Nephron (organoid): ENCODE measurements around the gene CLEC1B.

Source experiments
- H3K27ac Mint-ChIP-seq, 3 experiments: 2 replicates each; pipeline ENCODE4 v1.8.0; 2020; ENCODE audit warnings: mixed read lengths in 3 of 3, mild to moderate bottlenecking in 2 of 3, moderate library complexity in 1 of 3
- H3K27me3 Mint-ChIP-seq: 2 replicates; pipeline ENCODE4 v1.8.0; 2021; ENCODE audit warnings: low read depth, mild to moderate bottlenecking, moderate library complexity, mixed read lengths
- H3K36me3 Mint-ChIP-seq: 2 replicates; pipeline ENCODE4 v1.8.0; 2020; ENCODE audit warnings: low read depth, mixed read lengths
- H3K4me1 Mint-ChIP-seq: 2 replicates; pipeline ENCODE4 v1.8.0; 2020; ENCODE audit warnings: mixed read lengths
- H3K4me3 Mint-ChIP-seq, 3 experiments: 2 replicates each; pipeline ENCODE4 v1.8.0; 2020; ENCODE audit warnings: mild to moderate bottlenecking in 3 of 3, mixed read lengths in 3 of 3, moderate library complexity in 2 of 3
- H3K9me3 Mint-ChIP-seq: 2 replicates; pipeline ENCODE4 v1.8.0; 2020; ENCODE audit warnings: mixed read lengths
- TF ChIP-seq, protein P1 (sequence below), 3 experiments: fragments of 200-600 bp; sonication (generic); IDR thresholded peaks; one replicate each; pipeline ENCODE4 v1.5.0; 2021; ENCODE audit warnings: antibody characterized with exemption in 3 of 3; ENCODE audit not compliant: unreplicated experiment in 3 of 3

CLEC1B gene

GRCh38 chr12:9951026-9951675 is 47.8 kb downstream of the CLEC1B start:
- Mint-ChIP-seq H3K4me3 (no peak overlapping the region), H3K36me3 (peaks cover 5% of the 10 kb centered on the region), H3K27me3 (no peaks in the 10 kb centered on the region), H3K27ac (no peak overlapping the region), H3K4me1 (no peaks in the 10 kb centered on the region), H3K9me3 (peaks cover 4% of the 10 kb centered on the region)
- TF ChIP-seq, protein P1, sequence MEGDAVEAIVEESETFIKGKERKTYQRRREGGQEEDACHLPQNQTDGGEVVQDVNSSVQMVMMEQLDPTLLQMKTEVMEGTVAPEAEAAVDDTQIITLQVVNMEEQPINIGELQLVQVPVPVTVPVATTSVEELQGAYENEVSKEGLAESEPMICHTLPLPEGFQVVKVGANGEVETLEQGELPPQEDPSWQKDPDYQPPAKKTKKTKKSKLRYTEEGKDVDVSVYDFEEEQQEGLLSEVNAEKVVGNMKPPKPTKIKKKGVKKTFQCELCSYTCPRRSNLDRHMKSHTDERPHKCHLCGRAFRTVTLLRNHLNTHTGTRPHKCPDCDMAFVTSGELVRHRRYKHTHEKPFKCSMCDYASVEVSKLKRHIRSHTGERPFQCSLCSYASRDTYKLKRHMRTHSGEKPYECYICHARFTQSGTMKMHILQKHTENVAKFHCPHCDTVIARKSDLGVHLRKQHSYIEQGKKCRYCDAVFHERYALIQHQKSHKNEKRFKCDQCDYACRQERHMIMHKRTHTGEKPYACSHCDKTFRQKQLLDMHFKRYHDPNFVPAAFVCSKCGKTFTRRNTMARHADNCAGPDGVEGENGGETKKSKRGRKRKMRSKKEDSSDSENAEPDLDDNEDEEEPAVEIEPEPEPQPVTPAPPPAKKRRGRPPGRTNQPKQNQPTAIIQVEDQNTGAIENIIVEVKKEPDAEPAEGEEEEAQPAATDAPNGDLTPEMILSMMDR (IDR thresholded peaks at IDR 0.05; ENCODE audit: unreplicated experiment in 3 of 3), result no peak

GRCh38 chr12:9948606-9949296 is 50.2 kb downstream of the CLEC1B start:
- Mint-ChIP-seq H3K27ac (no peak overlapping the region), H3K4me3 (no peak overlapping the region)
- TF ChIP-seq, protein P1 (IDR thresholded peaks at IDR 0.05; ENCODE audit: unreplicated experiment in 3 of 3), result no peak

DNA sequence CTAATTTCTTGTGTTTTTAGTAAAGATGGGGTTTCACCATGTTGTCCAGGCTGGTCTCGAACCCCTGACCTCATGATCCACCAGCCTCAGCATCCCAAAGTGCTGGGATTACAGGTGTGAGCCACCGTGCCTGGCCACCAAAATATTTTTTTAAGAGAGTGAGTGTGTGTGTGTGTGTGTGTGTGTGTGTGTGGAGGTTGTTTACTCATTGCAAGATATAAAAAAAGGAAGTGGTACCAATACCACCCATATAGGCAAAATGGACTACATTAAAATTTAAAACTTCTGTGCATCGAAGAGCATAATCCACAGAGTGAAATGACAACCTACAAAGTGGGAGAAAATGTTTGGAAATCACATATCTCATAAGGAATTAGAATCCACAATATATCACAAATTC is 51.2 kb downstream of the CLEC1B start:
- no peaks in the 10 kb centered on the region for H3K4me1 Mint-ChIP-seq
- H3K36me3 Mint-ChIP-seq, result peaks cover 5% of the 10 kb centered on the region
- H3K9me3 Mint-ChIP-seq, result peaks cover 4% of the 10 kb centered on the region
- H3K27me3 Mint-ChIP-seq, result no peaks in the 10 kb centered on the region
- TF ChIP-seq, protein P1 (IDR thresholded peaks at IDR 0.05; ENCODE audit: unreplicated experiment in 3 of 3), result no peak
- no peak overlapping the region for H3K4me3 Mint-ChIP-seq
- H3K27ac Mint-ChIP-seq, result no peak overlapping the region

More at GRCh38 chr12:9948606-9949296, 50.2 kb downstream of the CLEC1B start:
- Mint-ChIP-seq H3K4me1 (no peaks in the 10 kb centered on the region), H3K9me3 (peaks cover 4% of the 10 kb centered on the region), H3K27me3 (no peaks in the 10 kb centered on the region), H3K36me3 (peaks cover 5% of the 10 kb centered on the region)

DNA sequence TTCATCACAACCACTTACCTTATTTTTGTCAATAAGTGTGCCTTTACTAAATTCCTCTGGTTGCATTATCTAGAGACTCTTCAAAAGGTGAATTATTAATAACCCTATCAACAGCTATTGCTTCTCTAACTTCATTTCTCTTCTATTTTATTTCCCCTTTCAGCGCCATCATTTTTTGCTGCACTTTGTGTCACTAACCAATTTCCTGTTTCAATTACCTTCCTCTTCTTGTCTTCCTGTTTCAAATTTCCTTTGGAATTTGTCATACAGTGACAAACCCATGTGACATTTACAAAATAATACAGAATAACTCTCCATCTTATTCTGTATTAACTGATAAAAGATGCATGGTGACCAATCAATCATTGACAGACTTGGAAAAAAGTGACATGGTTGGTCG is 54.5 kb downstream of the CLEC1B start:
- H3K9me3 Mint-ChIP-seq, result no peaks in the 10 kb centered on the region
- H3K27me3 Mint-ChIP-seq, result peaks cover 3% of the 10 kb centered on the region
- H3K27ac Mint-ChIP-seq, result no peak overlapping the region
- H3K4me1 Mint-ChIP-seq, result no peaks in the 10 kb centered on the region
- TF ChIP-seq, protein P1 (IDR thresholded peaks at IDR 0.05; ENCODE audit: unreplicated experiment in 3 of 3), result no peak
- no peaks in the 10 kb centered on the region for H3K36me3 Mint-ChIP-seq
- no peak overlapping the region for H3K4me3 Mint-ChIP-seq

GRCh38 chr12:9943240-9943639 is 55.7 kb downstream of the CLEC1B start:
- no peaks in the 10 kb centered on the region for H3K36me3 Mint-ChIP-seq

More at GRCh38 chr12:9943240-9943639, 55.7 kb downstream of the CLEC1B start:
- TF ChIP-seq, protein P1 (IDR thresholded peaks at IDR 0.05; ENCODE audit: unreplicated experiment in 3 of 3), result no peak
- H3K27me3 Mint-ChIP-seq, result peaks cover 3% of the 10 kb centered on the region
- H3K9me3 Mint-ChIP-seq, result no peaks in the 10 kb centered on the region
- H3K4me1 Mint-ChIP-seq, result no peaks in the 10 kb centered on the region
- H3K27ac Mint-ChIP-seq, result no peak overlapping the region
- no peak overlapping the region for H3K4me3 Mint-ChIP-seq
